Measurements from ENCODE around the gene TMEM11. TPM values are rescaled to one million over a fixed set of nuclear protein-coding genes. Genes with fewer than 3 reads are reported as not detected.

Gene TMEM11
- total RNA-seq, 3 donors from 2014 or later (not counting 1 experiment from before 2014, with no cell fraction given) = 18.4 to 27.0 (median 18.6) TPM

GRCh38 chr17:21247552-21248258, 33.7 kb upstream of the TMEM11 start:
- TF ChIP-seq, protein P1, sequence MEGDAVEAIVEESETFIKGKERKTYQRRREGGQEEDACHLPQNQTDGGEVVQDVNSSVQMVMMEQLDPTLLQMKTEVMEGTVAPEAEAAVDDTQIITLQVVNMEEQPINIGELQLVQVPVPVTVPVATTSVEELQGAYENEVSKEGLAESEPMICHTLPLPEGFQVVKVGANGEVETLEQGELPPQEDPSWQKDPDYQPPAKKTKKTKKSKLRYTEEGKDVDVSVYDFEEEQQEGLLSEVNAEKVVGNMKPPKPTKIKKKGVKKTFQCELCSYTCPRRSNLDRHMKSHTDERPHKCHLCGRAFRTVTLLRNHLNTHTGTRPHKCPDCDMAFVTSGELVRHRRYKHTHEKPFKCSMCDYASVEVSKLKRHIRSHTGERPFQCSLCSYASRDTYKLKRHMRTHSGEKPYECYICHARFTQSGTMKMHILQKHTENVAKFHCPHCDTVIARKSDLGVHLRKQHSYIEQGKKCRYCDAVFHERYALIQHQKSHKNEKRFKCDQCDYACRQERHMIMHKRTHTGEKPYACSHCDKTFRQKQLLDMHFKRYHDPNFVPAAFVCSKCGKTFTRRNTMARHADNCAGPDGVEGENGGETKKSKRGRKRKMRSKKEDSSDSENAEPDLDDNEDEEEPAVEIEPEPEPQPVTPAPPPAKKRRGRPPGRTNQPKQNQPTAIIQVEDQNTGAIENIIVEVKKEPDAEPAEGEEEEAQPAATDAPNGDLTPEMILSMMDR (IDR thresholded peaks at IDR 0.05) = no peak
- H3K4me1 Mint-ChIP-seq = peaks cover 33 to 51% of the 10 kb centered on the region in 2 donors

GRCh38 chr17:21246698-21247097, 32.7 kb upstream of the TMEM11 start:
- Histone ChIP-seq H3K36me3 (ENCODE audit: control insufficient read depth, insufficient read depth, low read length) (peaks cover 5% of the 10 kb centered on the region), H3K27me3 (ENCODE audit: control insufficient read depth, insufficient read depth, low read length) (no peaks in the 10 kb centered on the region), H3K4me3 (ENCODE audit: low read length) (no peak overlapping the region), H3K4me1 (ENCODE audit: control insufficient read depth, insufficient read depth, low read length) (peaks cover 4% of the 10 kb centered on the region), H3K9me3 (ENCODE audit: control insufficient read depth, insufficient read depth, low read length) (no peaks in the 10 kb centered on the region), H3K27ac (ENCODE audit: low read length) (no peak overlapping the region)
- DNase-seq (no peak), ATAC-seq (no peak)
- TF ChIP-seq, protein P1 (IDR thresholded peaks at IDR 0.05) = no peak
- intact Hi-C loops (cut with micrococcal nuclease) = no loop called here
- Mint-ChIP-seq H3K4me1 (peaks cover 26 to 42% of the 10 kb centered on the region in 2 donors), H3K27me3 (ENCODE audit: low read depth in 2 of 2) (no peaks in the 10 kb centered on the region), H3K36me3 (no peaks in the 10 kb centered on the region), H3K27ac (no peak overlapping the region), H3K4me3 (no peak overlapping the region), H3K9me3 (no peaks in the 10 kb centered on the region)
- 86% methylated on average over 4 of the region's 4 CpGs for WGBS (ENCODE audit: insufficient coverage)

More at GRCh38 chr17:21247552-21248258, 33.7 kb upstream of the TMEM11 start:
- no peaks in the 10 kb centered on the region for H3K9me3 Mint-ChIP-seq
- Histone ChIP-seq H3K4me1 (ENCODE audit: control insufficient read depth, insufficient read depth, low read length) (peaks cover 14% of the 10 kb centered on the region), H3K27me3 (ENCODE audit: control insufficient read depth, insufficient read depth, low read length) (no peaks in the 10 kb centered on the region), H3K4me3 (ENCODE audit: low read length) (no peak overlapping the region), H3K36me3 (ENCODE audit: control insufficient read depth, insufficient read depth, low read length) (peaks cover 2% of the 10 kb centered on the region), H3K9me3 (ENCODE audit: control insufficient read depth, insufficient read depth, low read length) (no peaks in the 10 kb centered on the region), H3K27ac (ENCODE audit: low read length) (no peak overlapping the region)
- H3K4me3 Mint-ChIP-seq = no peak overlapping the region
- WGBS (ENCODE audit: insufficient coverage) = 88% methylated on average over 12 of the region's 12 CpGs
- ATAC-seq = no peak
- H3K27me3 Mint-ChIP-seq (ENCODE audit: low read depth in 2 of 2) = no peaks in the 10 kb centered on the region
- no peak for DNase-seq
- peak overlapping the region in 1 of 2 donors; percentile 58 for H3K27ac Mint-ChIP-seq
- intact Hi-C loops (cut with micrococcal nuclease) = no loop called here
- no peaks in the 10 kb centered on the region for H3K36me3 Mint-ChIP-seq

DNA sequence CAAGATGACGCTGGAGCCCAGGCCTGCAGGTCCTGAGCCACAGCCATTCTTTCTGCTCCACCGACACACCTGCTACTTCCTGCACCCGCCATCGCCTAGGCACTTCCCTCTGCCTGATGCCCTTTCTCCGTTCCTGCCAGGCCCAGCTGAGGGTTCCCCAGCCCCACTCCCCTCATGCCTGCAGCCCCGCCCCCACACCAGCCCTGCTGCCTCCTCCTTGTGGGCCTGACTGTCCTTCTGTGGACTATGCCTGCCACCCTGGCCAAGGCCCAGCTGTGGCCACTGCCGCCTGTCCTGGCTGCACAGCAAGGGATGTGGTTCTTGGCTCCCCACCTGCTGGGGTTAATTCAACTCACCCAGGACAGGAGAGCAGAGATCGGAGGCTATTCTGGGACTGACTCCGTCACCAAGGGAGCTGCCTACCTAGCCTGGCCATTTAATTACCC, 31.7 kb upstream of the TMEM11 start:
- no peaks in the 10 kb centered on the region for H3K27me3 Mint-ChIP-seq (ENCODE audit: low read depth in 2 of 2)
- intact Hi-C loops (cut with micrococcal nuclease) = no loop called here
- H3K9me3 Mint-ChIP-seq = no peaks in the 10 kb centered on the region
- H3K36me3 Mint-ChIP-seq = no peaks in the 10 kb centered on the region
- H3K4me3 Mint-ChIP-seq = no peak overlapping the region
- no peak overlapping the region for H3K27ac ChIP-seq (ENCODE audit: low read length)
- no peak overlapping the region for H3K4me3 ChIP-seq (ENCODE audit: low read length)
- no peaks in the 10 kb centered on the region for H3K27me3 ChIP-seq (ENCODE audit: control insufficient read depth, insufficient read depth, low read length)
- peaks cover 5% of the 10 kb centered on the region for H3K36me3 ChIP-seq (ENCODE audit: control insufficient read depth, insufficient read depth, low read length)
- DNase-seq = no peak
- no peak overlapping the region for H3K27ac Mint-ChIP-seq
- H3K9me3 ChIP-seq (ENCODE audit: control insufficient read depth, insufficient read depth, low read length) = no peaks in the 10 kb centered on the region
- H3K4me1 Mint-ChIP-seq = peaks cover 24 to 32% of the 10 kb centered on the region in 2 donors
- TF ChIP-seq, protein P1 (IDR thresholded peaks at IDR 0.05) = no peak
- no peak for ATAC-seq
- WGBS (ENCODE audit: insufficient coverage) = 57% methylated on average over 9 of the region's 9 CpGs
- H3K4me1 ChIP-seq (ENCODE audit: control insufficient read depth, insufficient read depth, low read length) = no peaks in the 10 kb centered on the region
